Activated CD4-positive, alpha-beta T cell treated with anti-CD3 and anti-CD28 coated beads for 36 hours (primary cell): ENCODE measurements around the gene BTG1. TPM values are rescaled to one million over a fixed set of nuclear protein-coding genes. Genes with fewer than 3 reads are reported as not detected.

ENCODE experiments used
- ATAC-seq: fragments of 200-7000 bp; cut with Tn5 transposase; one replicate; pipeline ENCODE4 v1.10.0; 2021; ENCODE audit warnings: mild to moderate bottlenecking, moderate library complexity
- CTCF ChIA-PET: fragments of 350-600 bp; sonication (Branson Sonifier 250); formaldehyde crosslinking; loops from one replicate; lab custom pipeline; 2021; ENCODE audit warnings: antibody characterized with exemption; lab: Charles Lee
- POLR2A ChIA-PET: fragments of 350-600 bp; sonication (Branson Sonifier 250); formaldehyde crosslinking; loops from one replicate; lab custom pipeline; 2021; ENCODE audit warnings: antibody characterized with exemption, inconsistent platforms; lab: Charles Lee
- DNase-seq: peaks from one replicate; pipeline ENCODE4 v3.0.0-alpha.2; 2020
- H3K27ac Mint-ChIP-seq: one replicate; pipeline ENCODE4 v1.8.0; 2021; ENCODE audit warnings: mixed read lengths
- H3K27me3 Mint-ChIP-seq: one replicate; pipeline ENCODE4 v1.8.0; 2021; ENCODE audit warnings: mixed read lengths
- H3K36me3 Mint-ChIP-seq: one replicate; pipeline ENCODE4 v1.8.0; 2021; ENCODE audit warnings: low read depth, mixed read lengths
- H3K4me1 Mint-ChIP-seq: one replicate; pipeline ENCODE4 v1.8.0; 2021; ENCODE audit warnings: mixed read lengths
- H3K4me3 Mint-ChIP-seq: one replicate; pipeline ENCODE4 v1.8.0; 2021; ENCODE audit warnings: mild to moderate bottlenecking, moderate library complexity, mixed read lengths
- H3K9me3 Mint-ChIP-seq: one replicate; pipeline ENCODE4 v1.8.0; 2021; ENCODE audit warnings: low read depth, mixed read lengths
- intact Hi-C, 2 experiments: fragments of 100-400 bp; cut with DNase I in 1 of 2; cut with micrococcal nuclease in 1 of 2; formaldehyde crosslinking; loops; one replicate each; pipeline versions ENCODE4 v1.14.2 to v1.15.1; 2022 to 2024; cut with DNase I, micrococcal nuclease
- total RNA-seq, 2 experiments: library from RNA; stranded (reverse); gene quantifications; one replicate each; pipeline ENCODE4 v1.2.3, GENCODE V29; 2021

Gene BTG1
- total RNA-seq, 2 experiments from 2014 or later: 76.6 to 131 TPM

DNA sequence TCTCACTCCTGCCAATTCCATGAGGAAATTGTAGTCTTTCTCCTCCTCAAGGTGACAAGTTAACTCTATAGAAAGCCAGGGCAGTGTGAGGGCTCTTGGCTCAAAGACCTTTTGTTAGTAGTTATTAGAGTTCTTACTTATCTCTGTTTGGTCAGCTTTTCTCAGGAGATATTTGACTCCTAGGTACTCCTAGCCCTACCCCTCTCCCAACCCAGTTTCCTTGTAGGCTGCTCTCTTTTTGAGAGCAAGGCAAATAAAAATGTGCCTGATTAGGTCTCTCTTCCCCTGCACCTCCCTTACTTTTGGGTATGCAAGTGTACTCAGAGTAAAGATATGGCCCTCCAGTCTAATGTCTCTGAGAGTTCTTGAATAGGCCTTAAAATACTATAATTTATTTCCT is 23.8 kb downstream of the BTG1 start:
- ChIA-PET POLR2A (no interaction called here), CTCF (interaction anchor here (0.6 kb wide), 1 partner anchor 109 kb away, joined by 3 read pairs; no protein-coding TSS in a partner anchor)
- peaks cover 54% of the 10 kb centered on the region for H3K4me1 Mint-ChIP-seq
- H3K9me3 Mint-ChIP-seq: peaks cover 23% of the 10 kb centered on the region
- no peak overlapping the region for H3K27ac Mint-ChIP-seq
- H3K27me3 Mint-ChIP-seq: no peaks in the 10 kb centered on the region
- intact Hi-C loops: no loop called here
- DNase-seq: no peak
- no peak overlapping the region for H3K4me3 Mint-ChIP-seq
- no peak for ATAC-seq
- peaks cover 57% of the 10 kb centered on the region for H3K36me3 Mint-ChIP-seq

DNA sequence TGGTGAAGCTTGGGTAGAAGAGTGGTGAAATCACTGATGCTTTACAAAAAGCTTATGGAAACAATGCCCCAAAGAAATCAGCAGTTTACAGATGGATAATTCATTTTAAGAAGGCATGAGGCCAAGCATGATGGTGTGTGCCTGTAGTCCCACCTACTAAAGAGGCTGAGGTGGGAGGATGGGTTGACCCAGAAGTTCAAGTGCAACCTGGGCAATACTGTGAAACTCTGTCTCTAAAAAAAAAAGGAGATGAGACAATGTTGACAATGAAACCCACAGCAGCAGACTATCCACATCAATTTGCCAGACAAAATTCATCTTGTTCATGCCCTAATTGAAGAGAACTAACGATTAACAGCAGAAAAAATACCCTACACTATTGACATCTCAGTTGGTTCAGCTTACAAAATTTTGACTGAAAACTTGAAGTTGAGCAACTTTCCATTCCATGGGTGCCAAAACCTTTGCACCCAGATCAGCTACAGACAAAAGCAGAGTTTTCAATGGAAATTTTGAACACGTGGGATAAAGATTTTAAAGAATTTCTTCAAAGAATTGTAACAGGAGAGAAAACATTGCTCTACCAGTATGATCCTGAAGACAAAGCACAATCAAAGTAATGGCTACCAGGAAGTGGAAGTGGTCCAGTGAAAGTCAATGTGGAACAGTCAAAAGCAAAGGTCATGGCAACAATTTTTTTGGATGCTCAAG is 26.7 kb downstream of the BTG1 start:
- intact Hi-C loops: no loop called here
- H3K4me3 Mint-ChIP-seq: no peak overlapping the region
- DNase-seq (no peak), ATAC-seq (peak; percentile 36)
- H3K9me3 Mint-ChIP-seq: peaks cover 23% of the 10 kb centered on the region
- no peaks in the 10 kb centered on the region for H3K27me3 Mint-ChIP-seq
- H3K4me1 Mint-ChIP-seq: peaks cover 46% of the 10 kb centered on the region
- H3K27ac Mint-ChIP-seq: peak overlapping the region; percentile 72
- ChIA-PET POLR2A (interaction anchor here (0.9 kb wide), 1 partner anchor 250 kb away, joined by 3 read pairs; no protein-coding TSS in a partner anchor), CTCF (interaction anchor here (0.6 to 1.3 kb wide), 3 partner anchors 22 to 486 kb away, joined by 3 read pairs; no protein-coding TSS in a partner anchor)
- peaks cover 40% of the 10 kb centered on the region for H3K36me3 Mint-ChIP-seq

DNA sequence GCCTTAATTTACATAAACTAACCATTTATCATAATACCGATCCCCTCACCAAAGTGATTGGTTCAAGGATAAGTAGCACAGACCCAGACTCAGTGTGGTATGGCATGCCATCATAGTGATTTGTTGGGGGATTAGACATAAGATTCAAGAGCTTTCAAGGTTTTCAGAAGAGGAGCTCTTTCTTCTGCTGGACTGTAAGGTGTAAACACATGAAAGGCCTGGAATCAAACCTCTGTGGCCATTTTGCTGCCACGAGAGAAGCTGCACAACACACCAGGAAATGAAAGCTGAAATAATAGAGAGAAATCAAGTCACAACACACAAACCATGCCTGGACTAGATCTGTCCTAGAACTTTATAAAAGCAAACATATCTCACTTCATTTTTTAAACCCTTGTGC is 30.8 kb downstream of the BTG1 start:
- POLR2A ChIA-PET: interaction anchor here (1.1 kb wide), 1 partner anchor 31 kb away, joined by 4 read pairs; the partner anchor contains the start of gene BTG1
- peak overlapping the region; percentile 57 for H3K4me3 Mint-ChIP-seq
- H3K27me3 Mint-ChIP-seq: no peaks in the 10 kb centered on the region
- H3K36me3 Mint-ChIP-seq: peaks cover 20% of the 10 kb centered on the region
- CTCF ChIA-PET: interaction anchor here (0.6 to 1.6 kb wide), 6 partner anchors 8 to 456 kb away, joined by 3 to 4 read pairs (median 3); no protein-coding TSS in a partner anchor
- intact Hi-C loops: no loop called here
- peaks cover 8% of the 10 kb centered on the region for H3K9me3 Mint-ChIP-seq
- H3K27ac Mint-ChIP-seq: peak overlapping the region; percentile 84
- DNase-seq: peak; percentile 29
- H3K4me1 Mint-ChIP-seq: peaks cover 57% of the 10 kb centered on the region
- peak; percentile 31 for ATAC-seq

DNA sequence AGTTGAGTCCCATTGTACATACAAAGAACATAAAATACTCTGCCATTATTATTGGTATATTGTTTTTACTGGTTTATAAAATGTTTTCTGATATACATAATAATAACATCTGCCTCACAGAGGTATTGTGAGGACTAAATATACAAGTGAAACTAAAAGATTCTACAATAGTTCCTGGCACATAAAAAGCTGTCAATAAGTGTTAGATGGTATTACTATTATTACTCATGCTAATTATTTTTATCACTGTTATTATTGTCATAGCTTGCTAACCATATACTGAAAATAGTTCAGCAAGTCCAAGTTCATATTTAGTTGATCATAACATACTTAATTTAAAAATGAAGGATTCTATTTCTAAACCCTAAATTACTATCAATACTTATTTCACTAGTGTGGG is 34.4 kb downstream of the BTG1 start:
- peaks cover 75% of the 10 kb centered on the region for H3K4me1 Mint-ChIP-seq
- H3K27me3 Mint-ChIP-seq: no peaks in the 10 kb centered on the region
- H3K27ac Mint-ChIP-seq: peak overlapping the region; percentile 73
- intact Hi-C loops: loop anchor here in 1 of 2 experiments (2.0 kb wide), 1 partner anchor 26 kb away; no protein-coding TSS in a partner anchor
- DNase-seq (no peak), ATAC-seq (no peak)
- no peaks in the 10 kb centered on the region for H3K9me3 Mint-ChIP-seq
- CTCF ChIA-PET: interaction anchor here (1.4 kb wide), 1 partner anchor 10 kb away, joined by 3 read pairs; no protein-coding TSS in a partner anchor
- H3K4me3 Mint-ChIP-seq: peak overlapping the region; percentile 37
- POLR2A ChIA-PET: interaction anchor here (0.7 to 0.9 kb wide), 2 partner anchors 16 to 196 kb away, joined by 4 to 5 read pairs; no protein-coding TSS in a partner anchor
- H3K36me3 Mint-ChIP-seq: peaks cover 6% of the 10 kb centered on the region

DNA sequence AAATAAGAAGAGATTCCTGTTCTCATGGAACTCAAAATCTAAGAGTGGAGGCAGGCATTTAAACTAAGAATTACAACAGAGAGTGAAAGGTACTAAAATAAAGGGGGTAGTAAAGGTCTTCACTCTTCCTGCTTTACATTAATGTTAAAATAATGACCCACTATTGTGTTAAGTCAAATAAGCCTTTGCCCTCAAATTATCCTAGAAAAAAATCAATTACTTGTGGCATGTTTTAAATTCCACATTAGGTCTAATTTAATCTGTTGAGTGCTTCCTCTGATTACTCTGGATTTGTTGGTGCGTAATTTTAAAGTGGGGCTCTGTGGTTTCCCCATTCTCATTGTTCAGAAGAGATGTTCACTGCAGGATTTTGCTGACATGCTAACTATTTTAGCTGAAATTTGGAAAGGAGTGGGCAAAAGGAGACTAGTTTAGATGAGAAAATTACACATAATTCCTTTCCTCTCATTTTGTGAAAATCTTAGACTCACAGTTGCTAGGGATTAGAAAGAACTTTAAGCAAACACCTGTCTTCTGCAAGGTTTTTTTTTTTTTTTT is 35.5 kb downstream of the BTG1 start:
- intact Hi-C loops: loop anchor here in 1 of 2 experiments (2.0 kb wide), 1 partner anchor 27 kb away; no protein-coding TSS in a partner anchor
- Mint-ChIP-seq H3K9me3 (no peaks in the 10 kb centered on the region), H3K4me1 (peaks cover 79% of the 10 kb centered on the region), H3K4me3 (peak overlapping the region; percentile 37), H3K27ac (peak overlapping the region; percentile 79), H3K36me3 (peaks cover 6% of the 10 kb centered on the region), H3K27me3 (no peaks in the 10 kb centered on the region)
- DNase-seq (no peak), ATAC-seq (no peak)
- POLR2A ChIA-PET: no interaction called here
- CTCF ChIA-PET: interaction anchor here (0.6 kb wide), 2 partner anchors 16 to 279 kb away, joined by 3 read pairs; no protein-coding TSS in a partner anchor

DNA sequence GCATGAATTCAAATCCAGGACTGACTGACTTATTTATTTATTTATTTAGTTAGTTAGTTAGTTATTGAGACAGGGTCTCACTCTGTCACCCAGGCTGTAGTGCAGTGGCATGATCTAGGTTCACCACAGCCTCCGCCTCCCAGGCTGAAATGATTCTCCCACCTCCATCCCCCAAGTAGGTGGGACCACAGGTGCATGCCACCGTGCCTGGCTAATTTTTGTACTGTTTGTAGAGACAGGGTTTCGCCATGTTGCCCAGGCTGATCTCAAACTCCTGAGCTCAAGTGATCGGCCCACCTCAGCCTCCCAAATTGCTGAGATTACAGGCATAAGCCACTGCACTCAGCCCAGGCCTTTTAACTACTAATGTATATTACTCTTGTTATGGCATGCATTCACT is 36.0 kb downstream of the BTG1 start:
- ATAC-seq (no peak), DNase-seq (peak; percentile 34)
- CTCF ChIA-PET: no interaction called here
- Mint-ChIP-seq H3K4me3 (peak overlapping the region; percentile 37), H3K36me3 (peaks cover 4% of the 10 kb centered on the region), H3K27ac (peak overlapping the region; percentile 79), H3K9me3 (no peaks in the 10 kb centered on the region), H3K4me1 (peaks cover 77% of the 10 kb centered on the region), H3K27me3 (no peaks in the 10 kb centered on the region)
- intact Hi-C loops: loop anchor here in 1 of 2 experiments (2.0 kb wide), 1 partner anchor 27 kb away; no protein-coding TSS in a partner anchor
- POLR2A ChIA-PET: no interaction called here

DNA sequence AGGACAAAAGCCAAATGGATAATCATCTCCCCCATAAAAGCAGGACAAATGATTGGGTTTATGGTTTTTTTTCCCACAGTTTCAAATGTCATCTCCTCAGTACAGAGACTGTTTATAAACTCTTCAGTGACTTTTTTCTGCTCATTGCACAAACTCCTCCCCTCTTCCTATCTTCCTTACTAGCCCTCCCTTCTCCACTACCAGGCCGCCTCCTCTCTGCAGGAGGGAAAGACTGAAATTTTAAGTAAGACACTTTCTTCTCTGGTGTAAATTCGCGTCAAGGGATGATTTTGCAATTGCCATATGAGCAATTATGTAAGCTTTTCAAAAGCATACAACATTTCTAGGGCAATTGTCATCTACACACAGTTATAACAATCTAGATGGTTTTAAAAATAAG is 37.0 kb downstream of the BTG1 start:
- no peak overlapping the region for H3K4me3 Mint-ChIP-seq
- ATAC-seq (no peak), DNase-seq (no peak)
- H3K27ac Mint-ChIP-seq: peak overlapping the region; percentile 65
- no peaks in the 10 kb centered on the region for H3K9me3 Mint-ChIP-seq
- intact Hi-C loops: no loop called here
- ChIA-PET CTCF (interaction anchor here (0.7 to 1.0 kb wide), 2 partner anchors 16 to 124 kb away, joined by 3 read pairs; no protein-coding TSS in a partner anchor), POLR2A (interaction anchor here (0.5 kb wide), 1 partner anchor 103 kb away, joined by 3 read pairs; no protein-coding TSS in a partner anchor)
- H3K4me1 Mint-ChIP-seq: peaks cover 76% of the 10 kb centered on the region
- no peaks in the 10 kb centered on the region for H3K27me3 Mint-ChIP-seq
- H3K36me3 Mint-ChIP-seq: peaks cover 4% of the 10 kb centered on the region

DNA sequence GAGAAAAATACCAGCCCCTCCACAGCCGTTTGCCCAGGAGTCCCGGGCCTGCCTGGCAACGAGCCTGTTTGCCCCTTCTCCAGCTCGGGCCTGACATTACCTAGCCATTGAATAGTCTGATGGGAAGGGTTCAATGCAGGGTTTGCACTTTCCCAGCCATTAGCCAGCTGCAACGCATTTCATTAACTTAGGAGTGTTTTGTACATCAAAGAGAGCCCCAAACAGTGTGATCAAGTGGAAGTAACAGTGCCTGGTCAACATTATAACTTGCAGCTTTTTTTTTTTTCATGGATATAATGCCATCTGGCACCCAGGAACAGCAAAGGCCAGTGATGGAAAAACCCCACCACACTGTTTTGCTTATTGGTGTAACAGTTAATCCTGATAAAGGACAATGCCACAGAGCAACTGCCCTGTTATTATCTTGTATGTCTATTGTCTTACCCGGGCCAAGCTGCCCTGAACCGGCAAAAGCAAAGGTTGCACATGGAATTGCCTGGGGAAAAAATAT is 38.0 kb downstream of the BTG1 start:
- H3K36me3 Mint-ChIP-seq: peaks cover 4% of the 10 kb centered on the region
- H3K4me1 Mint-ChIP-seq: peaks cover 70% of the 10 kb centered on the region
- no peaks in the 10 kb centered on the region for H3K9me3 Mint-ChIP-seq
- no peak overlapping the region for H3K27ac Mint-ChIP-seq
- CTCF ChIA-PET: interaction anchor here (0.7 kb wide), 1 partner anchor 125 kb away, joined by 3 read pairs; no protein-coding TSS in a partner anchor
- H3K27me3 Mint-ChIP-seq: no peaks in the 10 kb centered on the region
- DNase-seq: no peak
- H3K4me3 Mint-ChIP-seq: no peak overlapping the region
- intact Hi-C loops: no loop called here
- POLR2A ChIA-PET: interaction anchor here (0.7 kb wide), 1 partner anchor 481 kb away, joined by 6 read pairs; no protein-coding TSS in a partner anchor
- no peak for ATAC-seq

DNA sequence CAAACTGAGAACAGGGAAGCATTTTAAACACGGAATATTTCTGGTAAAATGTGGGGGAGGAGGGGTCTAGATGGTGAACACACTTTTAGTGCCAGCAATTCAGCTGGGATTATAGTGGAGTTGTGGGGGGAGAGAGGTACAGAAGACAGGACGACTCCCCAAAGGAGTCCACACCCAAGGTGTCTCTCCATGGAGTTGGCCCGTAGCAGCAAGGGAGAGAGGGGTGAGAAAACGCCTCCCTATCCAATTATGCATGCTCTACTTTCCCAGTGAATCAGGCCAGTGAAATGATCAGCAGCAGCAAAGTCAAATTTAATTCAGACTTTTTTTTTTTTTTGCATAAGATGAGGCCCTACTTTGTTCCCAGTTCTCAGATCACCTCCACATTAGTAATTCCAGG is 38.6 kb downstream of the BTG1 start:
- no peak for ATAC-seq
- DNase-seq: no peak
- peak overlapping the region; percentile 29 for H3K27ac Mint-ChIP-seq
- peaks cover 3% of the 10 kb centered on the region for H3K36me3 Mint-ChIP-seq
- no peak overlapping the region for H3K4me3 Mint-ChIP-seq
- POLR2A ChIA-PET: interaction anchor here (0.7 kb wide), 1 partner anchor 481 kb away, joined by 6 read pairs; no protein-coding TSS in a partner anchor
- intact Hi-C loops: no loop called here
- H3K4me1 Mint-ChIP-seq: peaks cover 68% of the 10 kb centered on the region
- CTCF ChIA-PET: no interaction called here
- H3K27me3 Mint-ChIP-seq: no peaks in the 10 kb centered on the region
- H3K9me3 Mint-ChIP-seq: no peaks in the 10 kb centered on the region

DNA sequence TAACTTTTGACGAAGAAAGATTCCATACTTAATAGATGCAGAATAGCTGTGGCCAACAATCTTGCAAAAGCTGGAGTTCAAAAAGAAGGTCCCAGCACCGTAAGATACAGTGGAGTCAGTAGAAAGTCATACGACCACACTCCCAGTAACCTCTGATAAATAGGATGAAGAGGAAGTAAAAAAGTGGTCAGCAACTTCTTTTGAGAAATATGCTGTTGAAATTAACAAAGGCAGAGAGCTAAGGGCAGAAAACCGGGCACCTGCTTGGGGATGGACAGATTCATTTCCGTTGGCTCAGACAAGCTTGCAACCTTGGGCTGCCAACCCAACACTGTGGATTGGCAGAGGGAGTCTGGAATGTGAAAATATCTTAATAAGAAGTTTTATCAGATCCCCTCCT is 40.0 kb downstream of the BTG1 start:
- peaks cover 61% of the 10 kb centered on the region for H3K4me1 Mint-ChIP-seq
- ChIA-PET POLR2A (interaction anchor here (0.8 kb wide), 2 partner anchors 9 to 26 kb away, joined by 4 read pairs; no protein-coding TSS in a partner anchor), CTCF (interaction anchor here (1.0 to 1.2 kb wide), 2 partner anchors 48 to 294 kb away, joined by 3 to 4 read pairs; no protein-coding TSS in a partner anchor)
- no peaks in the 10 kb centered on the region for H3K27me3 Mint-ChIP-seq
- peak overlapping the region; percentile 50 for H3K4me3 Mint-ChIP-seq
- ATAC-seq (no peak), DNase-seq (no peak)
- H3K36me3 Mint-ChIP-seq: peaks cover 3% of the 10 kb centered on the region
- peaks cover 3% of the 10 kb centered on the region for H3K9me3 Mint-ChIP-seq
- intact Hi-C loops: no loop called here
- H3K27ac Mint-ChIP-seq: peak overlapping the region; percentile 52

DNA sequence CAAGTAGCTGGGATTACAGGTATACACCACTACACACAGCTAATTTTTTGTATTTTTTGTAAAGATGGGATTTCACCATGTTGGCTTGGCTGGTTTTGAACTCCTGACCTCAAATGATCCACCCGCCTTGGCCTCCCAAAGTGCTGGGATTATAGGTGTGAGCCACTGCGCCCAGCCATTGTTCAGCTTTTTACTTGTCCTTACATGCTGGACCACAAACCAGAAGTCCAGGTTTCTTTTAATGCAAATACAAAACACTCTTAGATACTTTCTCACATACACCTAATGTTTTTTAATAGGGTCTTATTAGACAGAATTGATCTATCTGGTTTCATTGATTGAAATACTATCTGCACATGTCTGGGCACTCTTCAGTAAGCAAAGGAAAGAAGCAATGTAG is 40.5 kb downstream of the BTG1 start:
- Mint-ChIP-seq H3K36me3 (peaks cover 3% of the 10 kb centered on the region), H3K27ac (peak overlapping the region; percentile 52), H3K4me1 (peaks cover 56% of the 10 kb centered on the region), H3K9me3 (peaks cover 7% of the 10 kb centered on the region), H3K4me3 (peak overlapping the region; percentile 50), H3K27me3 (no peaks in the 10 kb centered on the region)
- no peak for DNase-seq
- POLR2A ChIA-PET: no interaction called here
- intact Hi-C loops: no loop called here
- no peak for ATAC-seq
- CTCF ChIA-PET: interaction anchor here (1.0 to 1.2 kb wide), 4 partner anchors 9 to 294 kb away, joined by 3 to 4 read pairs (median 3); no protein-coding TSS in a partner anchor
